Measurements from ENCODE around the gene PTCH1. TPM values are rescaled to one million over a fixed set of nuclear protein-coding genes. Genes with fewer than 3 reads are reported as not detected.

PTCH1 gene
- total RNA-seq (2022; extraction: Qiagen RNA extraction; ENCODE audit: low read depth): 2.6 to 4.4 TPM (median 3.1 TPM) in 5 replicates

DNA sequence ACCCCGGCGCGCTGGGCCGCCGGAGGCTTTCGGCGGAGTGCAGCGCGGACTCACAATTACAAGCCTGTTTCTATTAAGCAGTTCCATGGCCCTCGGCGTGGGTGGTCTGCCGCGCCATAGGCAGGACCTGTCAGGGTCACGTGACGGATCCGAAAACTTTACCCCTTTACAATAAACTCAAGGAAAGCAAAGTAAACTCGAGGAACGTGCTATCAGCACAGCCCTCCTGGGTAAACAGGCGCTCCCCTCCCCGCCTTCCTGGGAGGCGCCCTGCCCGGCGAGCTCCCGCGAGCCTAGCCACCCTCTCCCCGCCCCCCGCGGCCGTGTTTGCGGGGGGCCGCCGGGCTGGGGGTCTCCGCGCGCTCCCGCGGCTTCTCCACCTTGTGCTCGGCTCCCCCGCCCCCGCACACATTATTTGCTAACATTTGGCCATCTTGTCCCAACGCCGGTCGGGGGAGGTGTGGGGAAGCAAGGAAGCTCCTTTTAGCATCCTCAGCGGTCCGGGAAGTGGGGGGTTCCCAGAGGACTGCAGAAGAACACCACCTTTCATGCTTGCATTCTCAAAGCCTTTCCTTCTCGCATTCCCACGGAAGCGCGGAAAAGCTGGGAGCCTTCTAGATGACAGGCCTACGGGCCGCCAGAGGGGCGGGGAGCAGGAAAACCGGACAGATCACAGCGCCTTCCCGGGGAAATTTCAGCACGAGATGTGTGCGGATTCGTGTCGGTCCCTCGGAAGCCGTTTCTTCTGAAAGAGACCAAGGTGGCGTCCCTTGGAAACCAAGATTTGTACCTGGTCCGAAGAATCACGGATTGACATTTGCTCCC, at the start of gene PTCH1:
PTCH1 (minus strand) TSS at position 238 of the 825 bp plus-strand sequence.

Other genes starting within 250 kb of the PTCH1 start
- gene FANCC, start 199.3 kb downstream of the PTCH1 start, total RNA-seq (2022; extraction: Qiagen RNA extraction; ENCODE audit: low read depth): 10.4 to 13.3 TPM (median 12.4 TPM) in 5 replicates

All from A549 treated with DMSO at 1 μM for 4 hours (cell line).